GM20431 (cell line): ENCODE data around the gene SULT4A1.

Source experiments
- in situ Hi-C: fragments of 300-500 bp; cut with MseI, MboI; formaldehyde crosslinking; loops from one replicate; pipeline ENCODE4 v1.15.0; 2020; ENCODE audit warnings: low sequenced_read_pairs; ENCODE audit not compliant: unreplicated experiment

The SULT4A1 gene

GRCh38 chr22:43867839-43868635 lies 5.7 kb upstream of the SULT4A1 start:
- in situ Hi-C loops = no loop called here

GRCh38 chr22:43862882-43863202 lies 529 bp upstream of the SULT4A1 start:
- in situ Hi-C loops = no loop called here

- in situ Hi-C loops = no loop called here
Observed at GRCh38 chr22:43861529-43861928, 784 bp downstream of the SULT4A1 start.

- in situ Hi-C loops = no loop called here
Observed at GRCh38 chr22:43860831-43861230, 1.5 kb downstream of the SULT4A1 start.

- in situ Hi-C loops = no loop called here
Observed at GRCh38 chr22:43860126-43860525, 2.2 kb downstream of the SULT4A1 start.

- in situ Hi-C loops = no loop called here
Observed at GRCh38 chr22:43859621-43860020, 2.7 kb downstream of the SULT4A1 start.

- in situ Hi-C loops = no loop called here
Observed at GRCh38 chr22:43859176-43859575, 3.1 kb downstream of the SULT4A1 start.

GRCh38 chr22:43858156-43858895 lies 4.0 kb downstream of the SULT4A1 start:
- in situ Hi-C loops = no loop called here

GRCh38 chr22:43857367-43857766 lies 4.9 kb downstream of the SULT4A1 start:
- in situ Hi-C loops = no loop called here

- in situ Hi-C loops = no loop called here
Observed at GRCh38 chr22:43855431-43855830, 6.9 kb downstream of the SULT4A1 start.

- in situ Hi-C loops = no loop called here
Observed at GRCh38 chr22:43854786-43855271, 7.5 kb downstream of the SULT4A1 start.

GRCh38 chr22:43854121-43854785 lies 8.1 kb downstream of the SULT4A1 start:
- in situ Hi-C loops = no loop called here

- in situ Hi-C loops = no loop called here
Observed at GRCh38 chr22:43853328-43853931, 8.9 kb downstream of the SULT4A1 start.

- in situ Hi-C loops = no loop called here
Observed at GRCh38 chr22:43852573-43853327, 9.6 kb downstream of the SULT4A1 start.

- in situ Hi-C loops = no loop called here
Observed at GRCh38 chr22:43851979-43852307, 10.4 kb downstream of the SULT4A1 start.

GRCh38 chr22:43851058-43851978 lies 11.0 kb downstream of the SULT4A1 start:
- in situ Hi-C loops = no loop called here

- in situ Hi-C loops = no loop called here
Observed at GRCh38 chr22:43850529-43850928, 11.8 kb downstream of the SULT4A1 start.

- in situ Hi-C loops = no loop called here
Observed at GRCh38 chr22:43849731-43850130, 12.6 kb downstream of the SULT4A1 start.
